CD14-positive monocyte (primary cell): ENCODE data around the gene SIGLEC10. TPM values are rescaled to one million over a fixed set of nuclear protein-coding genes. Genes with fewer than 3 reads are reported as not detected.

Experiments
- DNase-seq, 3 donors: peaks; one replicate each; pipeline ENCODE4 v3.0.0-alpha.2; 2011 to 2022
- H2AFZ ChIP-seq: 2 replicates; pipeline ENCODE4 v1.6.0; 2012; ENCODE audit warnings: mild to moderate bottlenecking, low read depth, low read length, inconsistent platforms; ENCODE audit not compliant: insufficient read depth, poor library complexity, severe bottlenecking
- H3K27ac ChIP-seq, 2 donors: 1 replicate in 1 of 2; 2 replicates in 1 of 2; pipeline ENCODE4 v1.5.1; 2012 to 2013; ENCODE audit warnings: low read length in 2 of 2, control low read depth in 1 of 2, inconsistent platforms in 1 of 2, low read depth in 1 of 2, mild to moderate bottlenecking in 1 of 2
- H3K27me3 ChIP-seq, 2 donors: one replicate each; pipeline versions ENCODE4 v1.6.0 to v1.6.1; 2011 to 2013; ENCODE audit warnings: low read length in 2 of 2; ENCODE audit not compliant: control insufficient read depth in 2 of 2, insufficient read depth in 2 of 2
- H3K36me3 ChIP-seq, 2 donors: replicated peaks in 1 of 2; 1 replicate in 1 of 2; 2 replicates in 1 of 2; pipeline versions ENCODE4 v1.5.1 to v1.6.1; 2012 to 2013; ENCODE audit warnings: low read length in 2 of 2, control low read depth in 1 of 2, inconsistent platforms in 1 of 2, mild to moderate bottlenecking in 1 of 2; ENCODE audit not compliant: insufficient read depth in 2 of 2, control insufficient read depth in 1 of 2
- H3K4me1 ChIP-seq, 2 donors: 1 replicate in 1 of 2; 2 replicates in 1 of 2; pipeline versions ENCODE4 v1.5.1 to v1.6.1; 2012 to 2013; ENCODE audit warnings: low read length in 2 of 2, control low read depth in 1 of 2, inconsistent platforms in 1 of 2, mild to moderate bottlenecking in 1 of 2, moderate library complexity in 1 of 2; ENCODE audit not compliant: insufficient read depth in 2 of 2, control insufficient read depth in 1 of 2
- H3K4me2 ChIP-seq: replicated peaks from 2 replicates; pipeline ENCODE3; 2012; ENCODE audit warnings: low read length, moderate library complexity, mild to moderate bottlenecking; ENCODE audit not compliant: poor library complexity, severe bottlenecking; ENCODE audit errors: extremely low read depth
- H3K4me3 ChIP-seq, 3 experiments: fragments of 200-600 bp in 1 of 3; sonication (generic) in 1 of 3; replicated peaks in 1 of 3; 1 replicate in 2 of 3; 2 replicates in 1 of 3; pipeline ENCODE4 v1.5.1; 2011 to 2013; ENCODE audit warnings: low read length in 3 of 3, mild to moderate bottlenecking in 3 of 3, control low read depth in 2 of 3, low read depth in 2 of 3, inconsistent platforms in 1 of 3, moderate library complexity in 1 of 3
- H3K79me2 ChIP-seq: 2 replicates; pipeline ENCODE4 v1.6.0; 2012; ENCODE audit warnings: mild to moderate bottlenecking, control low read depth, inconsistent platforms, low read length, moderate library complexity; ENCODE audit not compliant: insufficient read depth
- H3K9ac ChIP-seq: 2 replicates; pipeline ENCODE4 v1.6.0; 2017; ENCODE audit warnings: low read length, mild to moderate bottlenecking; ENCODE audit not compliant: insufficient read depth, poor library complexity, severe bottlenecking
- H3K9me3 ChIP-seq, 2 donors: replicated peaks in 1 of 2; 1 replicate in 1 of 2; 2 replicates in 1 of 2; pipeline versions ENCODE4 v1.5.1 to v1.6.1; 2012 to 2013; ENCODE audit warnings: low read length in 2 of 2, control low read depth in 1 of 2; ENCODE audit not compliant: control insufficient read depth in 1 of 2, insufficient read depth in 1 of 2
- H4K20me1 ChIP-seq: 2 replicates; pipeline ENCODE4 v1.6.0; 2012; ENCODE audit warnings: mild to moderate bottlenecking, low read length, control low read depth, moderate library complexity; ENCODE audit not compliant: insufficient read depth
- H3K27ac Mint-ChIP-seq, 7 donors: one replicate each; pipeline ENCODE4 v1.8.0; 2020; ENCODE audit warnings: mild to moderate bottlenecking in 7 of 7, mixed read lengths in 7 of 7, moderate library complexity in 6 of 7, inconsistent platforms in 2 of 7
- H3K27me3 Mint-ChIP-seq, 3 donors: one replicate each; pipeline ENCODE4 v1.8.0; 2021 to 2022; ENCODE audit warnings: low read depth in 3 of 3, mild to moderate bottlenecking in 3 of 3, mixed read lengths in 3 of 3, moderate library complexity in 3 of 3, inconsistent platforms in 1 of 3
- H3K36me3 Mint-ChIP-seq, 2 donors: one replicate each; pipeline ENCODE4 v1.8.0; 2020; ENCODE audit warnings: mixed read lengths in 2 of 2, inconsistent platforms in 1 of 2, mild to moderate bottlenecking in 1 of 2
- H3K4me1 Mint-ChIP-seq: one replicate; pipeline ENCODE4 v1.8.0; 2020; ENCODE audit warnings: mild to moderate bottlenecking, mixed read lengths
- H3K4me3 Mint-ChIP-seq, 2 donors: one replicate each; pipeline ENCODE4 v1.8.0; 2020; ENCODE audit warnings: mild to moderate bottlenecking in 2 of 2, mixed read lengths in 2 of 2, moderate library complexity in 1 of 2
- H3K9me3 Mint-ChIP-seq, 7 donors: one replicate each; pipeline ENCODE4 v1.8.0; 2020 to 2022; ENCODE audit warnings: mixed read lengths in 7 of 7, mild to moderate bottlenecking in 6 of 7, moderate library complexity in 6 of 7, inconsistent platforms in 2 of 7
- CTCF ChIP-seq: fragments of 200-600 bp; IDR thresholded peaks from one replicate; pipeline ENCODE4 v1.8.0; 2022; ENCODE audit warnings: antibody characterized with exemption, mild to moderate bottlenecking
- WGBS: methylation state at CpG from one replicate; pipeline ENCODE4 v1.1.5; 2013; ENCODE audit warnings: missing lambda C conversion rate; ENCODE audit not compliant: insufficient coverage; 5-methylcytosine and 5-hydroxymethylcytosine counted together
- intact Hi-C, 2 donors: fragments of 100-400 bp; cut with micrococcal nuclease; formaldehyde crosslinking; loops; one replicate each; pipeline versions ENCODE4 v1.15.0 to v1.15.1; 2023
- polyA plus RNA-seq, 3 donors: library from polyadenylated mRNA; depleted of rRNA in 1 of 3; unstranded in 2 of 3; stranded (reverse) in 1 of 3; fragments of 300-500 nt in 2 of 3; fragments of >200 nt in 1 of 3; fragmentation: Illumina TruSeq in 2 of 3; gene quantifications; 1 replicate in 2 of 3; 2 replicates in 1 of 3; pipeline ENCODE4 v1.2.3, GENCODE V29; 2012 to 2021

Gene SIGLEC10
- polyA plus RNA-seq, 3 donors: 16.6 to 114 (median 64.9) TPM

GRCh38 chr19:51365211-51365964 is 52.1 kb downstream of the SIGLEC10 start:
- Histone ChIP-seq H3K4me3 (peak overlapping the region; percentile 89 to 93 (median 91)), H3K27me3 (no peaks in the 10 kb centered on the region), H2AFZ (peak overlapping the region; percentile 88), H3K9me3 (no peaks in the 10 kb centered on the region), H3K4me1 (peaks cover 29 to 65% of the 10 kb centered on the region in 2 donors), H3K36me3 (no peaks in the 10 kb centered on the region), H3K9ac (peak overlapping the region; percentile 80), H3K4me2 (peak overlapping the region; percentile 100), H3K79me2 (peaks cover 58% of the 10 kb centered on the region), H4K20me1 (no peaks in the 10 kb centered on the region), H3K27ac (peak overlapping the region; percentile 92 to 93)
- H3K36me3 Mint-ChIP-seq: peaks cover 9 to 12% of the 10 kb centered on the region in 2 donors
- WGBS: 36% methylated on average over 7 of the region's 10 CpGs
- H3K27me3 Mint-ChIP-seq: peaks cover 0 to 4% (median 0%) of the 10 kb centered on the region in 3 donors
- peak overlapping the region; percentile 96 to 99 for H3K4me3 Mint-ChIP-seq
- intact Hi-C loops: loop anchor here (1.0 to 5.0 kb wide), 3 partner anchors 23 to 38 kb away; partner anchors contain the start of gene VSIG10L (in 1 of the 2)
- no peaks in the 10 kb centered on the region for H3K9me3 Mint-ChIP-seq
- H3K27ac Mint-ChIP-seq: peak overlapping the region; percentile 93 to 98 (median 97)
- DNase-seq: peak; percentile 22 to 47 (median 30)
- H3K4me1 Mint-ChIP-seq: peaks cover 52% of the 10 kb centered on the region
- no peak for TF ChIP-seq CTCF

- Histone ChIP-seq H3K4me2 (no peak overlapping the region), H2AFZ (no peak overlapping the region), H4K20me1 (no peaks in the 10 kb centered on the region), H3K4me1 (peaks cover 29 to 56% of the 10 kb centered on the region in 2 donors), H3K27me3 (no peaks in the 10 kb centered on the region), H3K9ac (no peak overlapping the region), H3K27ac (no peak overlapping the region), H3K9me3 (no peaks in the 10 kb centered on the region), H3K36me3 (no peaks in the 10 kb centered on the region), H3K79me2 (peaks cover 55% of the 10 kb centered on the region), H3K4me3 (no peak overlapping the region)
- Mint-ChIP-seq H3K4me3 (no peak overlapping the region), H3K36me3 (peaks cover 9 to 13% of the 10 kb centered on the region in 2 donors), H3K9me3 (no peaks in the 10 kb centered on the region), H3K27me3 (peaks cover 0 to 4% (median 0%) of the 10 kb centered on the region in 3 donors), H3K27ac (peak overlapping the region in 5 of 7 donors; percentile 43 to 82 (median 61)), H3K4me1 (peaks cover 49% of the 10 kb centered on the region)
- 89% methylated on average over 7 of the region's 15 CpGs for WGBS
- intact Hi-C loops: loop anchor here (1.0 to 5.0 kb wide), 3 partner anchors 22 to 37 kb away; partner anchors contain the start of gene VSIG10L (in 1 of the 2)
- DNase-seq: no peak
- TF ChIP-seq CTCF: no peak
These were observed 53.0 kb downstream of the SIGLEC10 start for GRCh38 chr19:51364200-51365106.
